LHCN-M2 (cell line): Measurements from ENCODE around the gene TPP2. TPM values are rescaled to one million over a fixed set of nuclear protein-coding genes. Genes with fewer than 3 reads are reported as not detected.

Experiments used
- DNase-seq: peaks from one replicate; pipeline ENCODE4 v3.0.0-alpha.2; 2012; ENCODE audit warnings: low read depth
- total RNA-seq: library from RNA; depleted of rRNA; stranded (reverse); fragments of >200 nt; gene quantifications from 2 replicates; pipeline ENCODE4 v1.2.3, GENCODE V29; 2014; rRNA removed

TPP2 gene
- total RNA-seq, 1 experiment from 2014 or later = 56.9 TPM

DNA sequence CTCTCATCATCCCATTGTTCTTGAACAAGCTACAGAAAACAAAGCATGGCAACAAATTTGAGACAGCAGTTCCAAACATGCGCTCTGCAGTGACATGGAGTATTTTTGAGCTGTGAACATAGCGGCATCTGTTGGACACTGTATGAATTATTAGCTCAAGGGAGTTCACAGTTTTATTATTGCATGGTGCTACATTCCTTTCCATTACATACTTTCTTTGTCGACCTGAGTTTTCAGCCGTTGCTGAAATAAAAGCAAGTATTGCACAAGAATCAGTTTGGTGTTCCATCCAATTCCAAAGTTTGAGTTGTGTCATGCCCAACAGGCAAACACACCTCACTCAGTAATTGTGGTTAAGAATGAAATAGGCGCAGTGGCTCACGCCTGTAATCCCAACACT is 128.1 kb downstream of the TPP2 start:
- DNase-seq = peak; percentile 69

- no peak for DNase-seq
Observed at GRCh38 chr13:102726430-102726829, 129.6 kb downstream of the TPP2 start.

Other genes with a start within 250 kb of the TPP2 start
- gene FGF14, start 194.9 kb upstream of the TPP2 start, total RNA-seq = 0.06 TPM in 1 of 2 replicates, not detected in the other
- gene METTL21C, start 98.1 kb downstream of the TPP2 start, total RNA-seq = not detected in 2 replicates
- gene TEX30, start 176.8 kb downstream of the TPP2 start, total RNA-seq = 34.6 and 36.3 TPM in 2 replicates
- 10.6 and 11.5 TPM in 2 replicates for gene POGLUT2, start 202.0 kb downstream of the TPP2 start, total RNA-seq
- 16.8 and 19.7 TPM in 2 replicates for gene BIVM, start 202.1 kb downstream of the TPP2 start, total RNA-seq
- gene ERCC5, start 249.0 kb downstream of the TPP2 start, total RNA-seq = 56.8 and 75.1 TPM in 2 replicates